Trophoblast cell (in vitro differentiated cells and primary cell): Measurements from ENCODE around the gene BICC1.

Experiments
- DNase-seq, 2 donors: peaks; one replicate each; pipeline ENCODE4 v3.0.0-alpha.2; 2016
- H2AFZ ChIP-seq: 2 replicates; pipeline ENCODE4 v1.6.1; 2013; ENCODE audit warnings: low read length, moderate library complexity, mild to moderate bottlenecking; ENCODE audit not compliant: insufficient read depth, poor library complexity
- H2AK5ac ChIP-seq: 2 replicates; pipeline ENCODE4 v1.6.1; 2013; ENCODE audit warnings: mild to moderate bottlenecking, low read length
- H2BK120ac ChIP-seq: 2 replicates; pipeline ENCODE4 v1.6.1; 2013; ENCODE audit warnings: low read length, mild to moderate bottlenecking, moderate library complexity; ENCODE audit not compliant: insufficient read depth, poor library complexity
- H2BK12ac ChIP-seq: 2 replicates; pipeline ENCODE4 v1.6.1; 2013; ENCODE audit warnings: mild to moderate bottlenecking, low read length, moderate library complexity
- H2BK5ac ChIP-seq: 2 replicates; pipeline ENCODE4 v1.6.1; 2013; ENCODE audit warnings: low read length, low read depth, moderate library complexity, mild to moderate bottlenecking; ENCODE audit not compliant: poor library complexity
- H3K14ac ChIP-seq: 2 replicates; pipeline ENCODE4 v1.6.1; 2013; ENCODE audit warnings: mild to moderate bottlenecking, low read length
- H3K18ac ChIP-seq: 2 replicates; pipeline ENCODE4 v1.6.1; 2013; ENCODE audit warnings: mild to moderate bottlenecking, low read length
- H3K23ac ChIP-seq: 2 replicates; pipeline ENCODE4 v1.6.1; 2013; ENCODE audit warnings: low read length
- H3K27ac ChIP-seq: 2 replicates; pipeline ENCODE4 v1.5.1; 2013; ENCODE audit warnings: low read depth, mild to moderate bottlenecking, inconsistent platforms, low read length, moderate library complexity
- H3K27me3 ChIP-seq: 2 replicates; pipeline ENCODE4 v1.6.1; 2013; ENCODE audit warnings: inconsistent platforms, mild to moderate bottlenecking, low read length, moderate library complexity; ENCODE audit not compliant: insufficient read depth
- H3K36me3 ChIP-seq, 2 experiments: 1 replicate in 1 of 2; 2 replicates in 1 of 2; pipeline ENCODE4 v1.6.1; 2013; ENCODE audit warnings: low read length in 2 of 2, mild to moderate bottlenecking in 2 of 2, moderate library complexity in 1 of 2; ENCODE audit not compliant: insufficient read depth in 2 of 2, control insufficient read depth in 1 of 2
- H3K4ac ChIP-seq: 2 replicates; pipeline ENCODE4 v1.6.1; 2013; ENCODE audit warnings: low read depth, mild to moderate bottlenecking, low read length, moderate library complexity
- H3K4me1 ChIP-seq, 2 experiments: 1 replicate in 1 of 2; 2 replicates in 1 of 2; pipeline ENCODE4 v1.6.1; 2013; ENCODE audit warnings: low read length in 2 of 2, mild to moderate bottlenecking in 2 of 2, moderate library complexity in 1 of 2; ENCODE audit not compliant: insufficient read depth in 2 of 2, control insufficient read depth in 1 of 2
- H3K4me2 ChIP-seq: 2 replicates; pipeline ENCODE4 v1.6.1; 2013; ENCODE audit warnings: inconsistent platforms, mild to moderate bottlenecking, low read length, moderate library complexity
- H3K4me3 ChIP-seq: 2 replicates; pipeline ENCODE4 v1.5.1; 2013; ENCODE audit warnings: mild to moderate bottlenecking, low read depth, low read length, inconsistent platforms
- H3K79me1 ChIP-seq: one replicate; pipeline ENCODE4 v1.6.1; 2013; ENCODE audit warnings: low read length
- H3K79me2 ChIP-seq: 2 replicates; pipeline ENCODE4 v1.6.1; 2013; ENCODE audit warnings: low read length, mild to moderate bottlenecking; ENCODE audit not compliant: control insufficient read depth, insufficient read depth, poor library complexity
- H3K9ac ChIP-seq: 2 replicates; pipeline ENCODE4 v1.6.1; 2013; ENCODE audit warnings: mild to moderate bottlenecking, low read length
- H3K9me3 ChIP-seq: 2 replicates; pipeline ENCODE4 v1.6.1; 2013; ENCODE audit warnings: low read depth, mild to moderate bottlenecking, control low read depth, inconsistent platforms, low read length; ENCODE audit not compliant: insufficient read depth
- H4K12ac ChIP-seq: 2 replicates; pipeline ENCODE4 v1.6.1; 2013; ENCODE audit warnings: low read depth, mild to moderate bottlenecking, low read length, moderate library complexity
- H4K8ac ChIP-seq: 2 replicates; pipeline ENCODE4 v1.6.1; 2013; ENCODE audit warnings: low read depth, mild to moderate bottlenecking, low read length, moderate library complexity
- H4K91ac ChIP-seq: one replicate; pipeline ENCODE4 v1.6.1; 2013; ENCODE audit warnings: low read depth, mild to moderate bottlenecking, low read length, moderate library complexity
- WGBS: extraction: QIAGEN DNeasy Blood & Tissue Kit; methylation state at CpG from one replicate; pipeline ENCODE4 v1.1.7; 2013; ENCODE audit warnings: missing lambda C conversion rate; ENCODE audit not compliant: insufficient read length, insufficient coverage; ENCODE audit errors: extremely low coverage; 5-methylcytosine and 5-hydroxymethylcytosine counted together

The BICC1 gene

DNA sequence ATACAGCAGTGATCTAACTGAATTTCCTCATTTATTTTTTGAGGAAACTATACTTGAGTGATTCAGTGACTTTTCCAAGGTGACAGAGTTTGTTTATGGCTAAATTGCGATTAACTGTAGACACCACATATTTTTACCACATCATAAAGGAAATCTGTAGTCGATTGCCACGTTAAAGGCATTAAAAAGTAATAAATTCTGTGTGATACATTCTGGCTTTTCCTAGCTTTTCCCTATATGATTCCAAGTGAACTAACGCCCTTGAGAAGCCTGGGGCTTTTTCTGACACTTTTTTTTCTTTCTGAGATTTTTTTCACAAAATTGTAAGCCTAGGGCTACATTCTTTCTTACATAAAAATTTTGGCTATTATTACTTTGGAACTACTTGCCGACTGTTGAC, 266.9 kb downstream of the BICC1 start:
- Histone ChIP-seq H2AK5ac (no peak overlapping the region), H2BK120ac (no peak overlapping the region), H3K27me3 (no peaks in the 10 kb centered on the region), H3K27ac (no peak overlapping the region), H3K4me3 (no peak overlapping the region), H4K8ac (no peak overlapping the region), H3K14ac (no peak overlapping the region), H3K79me2 (no peaks in the 10 kb centered on the region), H3K36me3 (no peaks in the 10 kb centered on the region), H2AFZ (no peak overlapping the region), H4K91ac (no peak overlapping the region), H2BK12ac (no peak overlapping the region), H3K18ac (no peak overlapping the region), H4K12ac (no peak overlapping the region), H3K4me2 (no peak overlapping the region), H3K23ac (no peak overlapping the region), H3K9me3 (no peaks in the 10 kb centered on the region), H3K9ac (no peak overlapping the region), H3K4me1 (peaks cover 4 to 5% of the 10 kb centered on the region in 2 experiments), H3K79me1 (no peaks in the 10 kb centered on the region), H2BK5ac (no peak overlapping the region), H3K4ac (no peak overlapping the region)
- DNase-seq = peak in 1 of 2 donors; percentile 61
- WGBS = no CpG with 5 or more reads among the region's 5 CpGs

GRCh38 chr10:58780476-58780875, 267.8 kb downstream of the BICC1 start:
- no peak for DNase-seq
- H4K8ac ChIP-seq = no peak overlapping the region
- no peaks in the 10 kb centered on the region for H3K9me3 ChIP-seq
- no peak overlapping the region for H3K14ac ChIP-seq
- no peak overlapping the region for H2AK5ac ChIP-seq
- no peaks in the 10 kb centered on the region for H3K79me1 ChIP-seq
- no peak overlapping the region for H4K91ac ChIP-seq
- no peaks in the 10 kb centered on the region for H3K27me3 ChIP-seq
- H3K9ac ChIP-seq = no peak overlapping the region
- no peak overlapping the region for H3K4ac ChIP-seq
- no peak overlapping the region for H3K18ac ChIP-seq
- no peak overlapping the region for H2BK12ac ChIP-seq
- H3K4me2 ChIP-seq = no peak overlapping the region
- H2BK120ac ChIP-seq = no peak overlapping the region
- no peak overlapping the region for H3K27ac ChIP-seq
- H2BK5ac ChIP-seq = no peak overlapping the region
- no peak overlapping the region for H3K23ac ChIP-seq
- H3K36me3 ChIP-seq = no peaks in the 10 kb centered on the region
- no peak overlapping the region for H3K4me3 ChIP-seq
- no peak overlapping the region for H2AFZ ChIP-seq
- no peaks in the 10 kb centered on the region for H3K79me2 ChIP-seq
- H4K12ac ChIP-seq = no peak overlapping the region
- peaks cover 4 to 5% of the 10 kb centered on the region in 2 experiments for H3K4me1 ChIP-seq

- Histone ChIP-seq H3K4me1 (no peaks in the 10 kb centered on the region), H3K27me3 (no peaks in the 10 kb centered on the region), H3K79me1 (no peaks in the 10 kb centered on the region), H3K4me3 (no peak overlapping the region), H3K9me3 (no peaks in the 10 kb centered on the region), H3K4ac (no peak overlapping the region), H2BK120ac (no peak overlapping the region), H3K4me2 (no peak overlapping the region), H3K14ac (no peak overlapping the region), H3K79me2 (no peaks in the 10 kb centered on the region), H2AFZ (no peak overlapping the region), H4K8ac (no peak overlapping the region), H2AK5ac (no peak overlapping the region), H2BK5ac (no peak overlapping the region), H3K36me3 (no peaks in the 10 kb centered on the region), H2BK12ac (no peak overlapping the region), H3K23ac (no peak overlapping the region), H3K27ac (no peak overlapping the region), H3K9ac (no peak overlapping the region), H4K12ac (no peak overlapping the region), H4K91ac (no peak overlapping the region), H3K18ac (no peak overlapping the region)
- peak; percentile 20 to 87 for DNase-seq
- no CpG with 5 or more reads among the region's 5 CpGs for WGBS
These were observed 269.3 kb downstream of the BICC1 start for GRCh38 chr10:58781873-58782488.

DNA sequence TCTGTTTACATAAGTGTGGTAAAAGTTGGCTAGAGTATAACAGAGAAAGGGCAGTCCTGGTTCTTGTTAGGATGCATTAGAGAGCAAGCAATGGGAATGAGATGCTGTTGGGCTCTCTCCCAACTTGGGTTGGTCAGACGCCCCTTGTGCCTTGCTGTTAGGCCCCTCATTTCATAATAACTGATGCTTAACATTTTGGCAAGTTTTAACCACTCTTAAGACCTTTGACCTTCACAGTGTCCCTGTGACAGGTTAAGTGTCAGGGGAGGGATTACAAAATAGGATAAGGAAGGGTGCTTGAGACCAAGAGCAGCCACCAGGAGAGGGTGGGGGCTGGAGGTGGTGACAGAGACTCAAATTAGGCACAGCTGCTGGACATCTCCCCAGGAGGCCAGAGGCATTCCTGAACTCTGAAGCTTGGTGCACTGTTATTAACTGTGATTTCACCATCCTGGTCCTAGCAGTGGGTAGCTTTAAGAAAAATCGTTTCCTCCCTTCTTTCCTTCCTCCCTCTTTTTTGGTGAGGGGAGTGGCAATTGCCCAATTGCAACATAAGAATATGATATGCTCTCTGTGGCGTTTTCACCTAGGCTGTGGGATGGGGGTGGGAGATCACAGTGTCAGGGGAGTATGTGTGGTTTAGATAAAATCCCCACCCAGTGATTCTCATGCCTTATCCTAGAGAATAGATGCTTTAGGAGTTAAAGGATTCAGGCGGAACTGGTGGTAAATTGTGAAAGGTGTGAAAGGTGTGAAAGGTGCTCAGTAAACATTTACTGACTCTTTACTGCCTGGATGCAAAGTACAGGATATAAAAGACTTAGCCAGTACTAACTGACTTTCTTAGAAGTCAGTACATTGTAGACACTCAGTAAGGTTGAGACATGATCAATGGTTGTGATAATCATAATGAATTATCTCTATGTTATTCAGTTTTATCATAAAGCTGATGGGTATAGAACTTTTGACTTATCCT, 270.5 kb downstream of the BICC1 start:
- no CpG with 5 or more reads among the region's 4 CpGs for WGBS

More for the DNA sequence above, 270.5 kb downstream of the BICC1 start:
- Histone ChIP-seq H3K27ac (no peak overlapping the region), H4K12ac (no peak overlapping the region), H3K36me3 (no peaks in the 10 kb centered on the region), H3K9ac (no peak overlapping the region), H3K79me1 (no peaks in the 10 kb centered on the region), H4K8ac (no peak overlapping the region), H3K9me3 (no peaks in the 10 kb centered on the region), H3K4me3 (no peak overlapping the region), H3K27me3 (no peaks in the 10 kb centered on the region), H3K4ac (no peak overlapping the region), H2AFZ (no peak overlapping the region), H3K14ac (no peak overlapping the region), H2BK12ac (no peak overlapping the region), H2AK5ac (no peak overlapping the region), H2BK5ac (no peak overlapping the region), H2BK120ac (no peak overlapping the region), H3K23ac (no peak overlapping the region), H3K18ac (no peak overlapping the region), H3K4me1 (no peaks in the 10 kb centered on the region), H3K79me2 (no peaks in the 10 kb centered on the region), H3K4me2 (no peak overlapping the region), H4K91ac (no peak overlapping the region)
- no peak for DNase-seq
